SU-DHL-6 (cell line): Measurements from ENCODE around the gene PXDN.

Source experiments
- H2AFZ ChIP-seq: fragments of 200-600 bp; sonication (generic); 2 replicates; pipeline ENCODE4 v1.6.1; 2014; ENCODE audit warnings: low read depth, mild to moderate bottlenecking, moderate library complexity, mixed read lengths, antibody characterized with exemption, low read length; ENCODE audit not compliant: severe bottlenecking
- H3F3A ChIP-seq: fragments of 200-600 bp; shearing (Covaris generic); 2 replicates; pipeline ENCODE4 v1.6.0; 2016; ENCODE audit warnings: antibody characterized with exemption, mild to moderate bottlenecking; ENCODE audit not compliant: insufficient read depth
- H3K27ac ChIP-seq: fragments of 200-600 bp; sonication (generic); 2 replicates; pipeline ENCODE4 v1.5.1; 2016; ENCODE audit warnings: low read depth, mild to moderate bottlenecking, low read length, moderate library complexity, mixed read lengths
- H3K27me3 ChIP-seq: fragments of 200-600 bp; sonication (generic), shearing (Covaris generic); 2 replicates; pipeline ENCODE4 v1.6.0; 2014; ENCODE audit warnings: mild to moderate bottlenecking, low read length
- H3K36me3 ChIP-seq: fragments of 200-600 bp; sonication (generic); 2 replicates; pipeline ENCODE4 v1.6.1; 2014; ENCODE audit warnings: mild to moderate bottlenecking, low read length, mixed read lengths
- H3K4me2 ChIP-seq: fragments of 300-600, 200-600 bp; shearing (Covaris generic), sonication (generic); 2 replicates; pipeline ENCODE4 v1.6.0; 2014; ENCODE audit warnings: low read length, low read depth, mild to moderate bottlenecking; ENCODE audit not compliant: poor library complexity, severe bottlenecking
- H3K4me3 ChIP-seq: fragments of 200-600 bp; sonication (generic); 2 replicates; pipeline ENCODE4 v1.5.1; 2014; ENCODE audit warnings: antibody characterized with exemption, low read length, mild to moderate bottlenecking, mixed read lengths; ENCODE audit not compliant: insufficient read depth, poor library complexity, severe bottlenecking
- H3K79me2 ChIP-seq: fragments of 200-600 bp; sonication (generic); 2 replicates; pipeline ENCODE4 v1.6.1; 2014; ENCODE audit warnings: mild to moderate bottlenecking, low read length, moderate library complexity; ENCODE audit not compliant: insufficient read depth
- H3K9ac ChIP-seq: fragments of 200-600 bp; sonication (generic); 2 replicates; pipeline ENCODE4 v1.7.0; 2014; ENCODE audit warnings: mild to moderate bottlenecking, low read length
- H3K9me2 ChIP-seq: fragments of 200-600 bp; sonication (generic); replicated peaks from 2 replicates; pipeline ENCODE4 v1.6.1; 2014; ENCODE audit warnings: low read length; ENCODE audit not compliant: insufficient read depth
- H3K9me3 ChIP-seq: fragments of 200-600 bp; sonication (generic); 2 replicates; pipeline ENCODE4 v1.6.1; 2014; ENCODE audit warnings: low read length, mixed read lengths; ENCODE audit not compliant: insufficient read depth
- H4K20me1 ChIP-seq: fragments of 200-600 bp; sonication (generic); 2 replicates; pipeline ENCODE4 v1.6.1; 2014; ENCODE audit warnings: low read depth, mild to moderate bottlenecking, antibody characterized with exemption, low read length, moderate library complexity, mixed read lengths
- CTCF ChIP-seq: fragments of 200-600 bp; sonication (generic); IDR thresholded peaks from one replicate; pipeline ENCODE4 v1.5.1; 2017; ENCODE audit warnings: antibody characterized with exemption, mild to moderate bottlenecking, low read length, moderate library complexity; ENCODE audit not compliant: insufficient read depth, poor library complexity, severe bottlenecking
- EZH2phosphoT487 ChIP-seq: fragments of 200-600 bp; sonication (generic), shearing (Covaris generic); conservative IDR thresholded peaks from 2 replicates; pipeline ENCODE4 v1.6.1; 2018; ENCODE audit warnings: mild to moderate bottlenecking, antibody characterized with exemption, low read length, moderate library complexity, mixed read lengths

PXDN gene

GRCh38 chr2:1648241-1649102 is 95.8 kb downstream of the PXDN start:
- Histone ChIP-seq H3K9ac (no peak overlapping the region), H3K27ac (no peak overlapping the region), H3K9me2 (no peaks in the 10 kb centered on the region), H3K36me3 (no peaks in the 10 kb centered on the region), H3K4me2 (no peak overlapping the region), H2AFZ (no peak overlapping the region), H3F3A (no peaks in the 10 kb centered on the region), H3K9me3 (no peaks in the 10 kb centered on the region), H3K79me2 (no peaks in the 10 kb centered on the region), H4K20me1 (no peaks in the 10 kb centered on the region), H3K4me3 (no peak overlapping the region), H3K27me3 (no peaks in the 10 kb centered on the region)
- no peak for TF ChIP-seq EZH2phosphoT487

- Histone ChIP-seq H3K79me2 (no peaks in the 10 kb centered on the region), H3K9ac (no peak overlapping the region), H3K9me3 (no peaks in the 10 kb centered on the region), H3K4me3 (no peak overlapping the region), H2AFZ (no peak overlapping the region), H3K27me3 (no peaks in the 10 kb centered on the region), H3K27ac (no peak overlapping the region), H3K9me2 (no peaks in the 10 kb centered on the region), H3F3A (no peaks in the 10 kb centered on the region), H4K20me1 (no peaks in the 10 kb centered on the region), H3K36me3 (no peaks in the 10 kb centered on the region), H3K4me2 (no peak overlapping the region)
- no peak for TF ChIP-seq EZH2phosphoT487
- TF ChIP-seq CTCF = no peak
These were observed 96.7 kb downstream of the PXDN start for GRCh38 chr2:1647417-1648240.

- Histone ChIP-seq H3K27me3 (no peaks in the 10 kb centered on the region), H3K36me3 (no peaks in the 10 kb centered on the region), H3K4me2 (no peak overlapping the region), H3K27ac (no peak overlapping the region), H3F3A (no peaks in the 10 kb centered on the region), H3K9me3 (no peaks in the 10 kb centered on the region), H3K9me2 (no peaks in the 10 kb centered on the region), H3K9ac (no peak overlapping the region), H2AFZ (no peak overlapping the region), H4K20me1 (no peaks in the 10 kb centered on the region), H3K79me2 (no peaks in the 10 kb centered on the region), H3K4me3 (no peak overlapping the region)
- TF ChIP-seq CTCF (no peak), EZH2phosphoT487 (no peak)
These were observed 98.4 kb downstream of the PXDN start for GRCh38 chr2:1645761-1646476.
